ENCODE measurements around the gene EPB41L3. TPM values are rescaled to one million over a fixed set of nuclear protein-coding genes. Genes with fewer than 3 reads are reported as not detected.

EPB41L3 gene
- polyA plus RNA-seq, 1 donor (not counting 4 experiments of a cell fraction or from before 2014, with no cell fraction given): 0.39 TPM

DNA sequence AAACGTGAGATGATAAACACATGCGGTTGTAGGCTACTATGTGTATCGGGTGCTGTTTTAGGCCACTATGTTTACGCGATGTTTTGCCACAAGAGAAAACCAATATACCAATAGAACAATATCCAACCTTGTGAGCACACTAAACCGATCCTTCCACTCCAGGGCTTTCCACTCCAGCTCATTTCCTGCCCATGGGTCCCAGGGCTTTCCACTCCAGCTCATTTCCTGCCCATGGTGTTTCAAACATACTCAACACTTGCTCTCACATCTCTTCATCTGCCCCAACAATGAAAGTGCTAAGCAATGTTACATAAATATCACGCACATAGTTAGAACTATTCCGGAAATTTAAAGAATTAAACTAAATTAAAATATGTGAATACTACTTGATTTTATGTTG is 80.0 kb downstream of the EPB41L3 start:
- DNase-seq (ENCODE audit: low read depth, low spot score) (no peak), FAIRE-seq (no peak)
- Histone ChIP-seq H3K9me3 (ENCODE audit: control insufficient read depth, low read depth, low read length) (no peaks in the 10 kb centered on the region), H3K27ac (ENCODE audit: control insufficient read depth, insufficient read depth, low read length) (no peak overlapping the region), H3K27me3 (ENCODE audit: control insufficient read depth, extremely low read depth, insufficient read depth, low read length) (no peaks in the 10 kb centered on the region), H2AFZ (ENCODE audit: control insufficient read depth, low read length) (no peak overlapping the region), H3K79me2 (ENCODE audit: control insufficient read depth, insufficient read depth, low read length) (no peaks in the 10 kb centered on the region), H3K4me1 (ENCODE audit: control insufficient read depth, extremely low read depth, insufficient read depth, low read length) (peaks cover 11% of the 10 kb centered on the region), H3K9me1 (ENCODE audit: control insufficient read depth, extremely low read depth, insufficient read depth, low read length) (no peaks in the 10 kb centered on the region), H4K20me1 (ENCODE audit: control insufficient read depth, extremely low read depth, insufficient read depth, low read length) (no peaks in the 10 kb centered on the region), H3K36me3 (ENCODE audit: control insufficient read depth in 2 of 2, extremely low read depth in 1 of 2, insufficient read depth in 2 of 2, low read length in 2 of 2) (no peaks in the 10 kb centered on the region), H3K9ac (ENCODE audit: control insufficient read depth, extremely low read depth, insufficient read depth, low read length) (no peak overlapping the region), H3K4me2 (ENCODE audit: control insufficient read depth, extremely low read depth, insufficient read depth, low read depth, low read length) (no peak overlapping the region), H3K4me3 (ENCODE audit: control insufficient read depth in 2 of 3, extremely low read depth in 1 of 3, insufficient read depth in 2 of 3, low read depth in 1 of 3, low read length in 3 of 3) (no peak overlapping the region)
- dilution Hi-C loops (cut with MboI; ENCODE audit: extremely low pct_ligation_motif_present, low sequenced_read_pairs): no loop called here
- TF ChIP-seq EZH2 (IDR thresholded peaks at IDR 0.05; ENCODE audit: low read length) (no peak), CTCF (optimal IDR thresholded peaks at IDR 0.05 in 1 of 3, IDR thresholded peaks at IDR 0.05 in 1 of 3, conservative IDR thresholded peaks at IDR 0.05 in 1 of 3; ENCODE audit: extremely low read depth in 1 of 3, insufficient read depth in 2 of 3, low read length in 3 of 3) (no peak)

- no peaks in the 10 kb centered on the region for H3K27me3 ChIP-seq (ENCODE audit: control insufficient read depth, extremely low read depth, insufficient read depth, low read length)
- H3K9me3 ChIP-seq (ENCODE audit: control insufficient read depth, low read depth, low read length): no peaks in the 10 kb centered on the region
- H3K36me3 ChIP-seq (ENCODE audit: control insufficient read depth in 2 of 2, extremely low read depth in 1 of 2, insufficient read depth in 2 of 2, low read length in 2 of 2): no peaks in the 10 kb centered on the region
- H3K4me1 ChIP-seq (ENCODE audit: control insufficient read depth, extremely low read depth, insufficient read depth, low read length): peaks cover 11% of the 10 kb centered on the region
- no peaks in the 10 kb centered on the region for H3K79me2 ChIP-seq (ENCODE audit: control insufficient read depth, insufficient read depth, low read length)
- dilution Hi-C loops (cut with MboI; ENCODE audit: extremely low pct_ligation_motif_present, low sequenced_read_pairs): no loop called here
- H2AFZ ChIP-seq (ENCODE audit: control insufficient read depth, low read length): no peak overlapping the region
- H4K20me1 ChIP-seq (ENCODE audit: control insufficient read depth, extremely low read depth, insufficient read depth, low read length): no peaks in the 10 kb centered on the region
- H3K9me1 ChIP-seq (ENCODE audit: control insufficient read depth, extremely low read depth, insufficient read depth, low read length): no peaks in the 10 kb centered on the region
- DNase-seq (ENCODE audit: low read depth, low spot score) (no peak), FAIRE-seq (no peak)
- H3K27ac ChIP-seq (ENCODE audit: control insufficient read depth, insufficient read depth, low read length): no peak overlapping the region
- H3K9ac ChIP-seq (ENCODE audit: control insufficient read depth, extremely low read depth, insufficient read depth, low read length): no peak overlapping the region
- no peak overlapping the region for H3K4me3 ChIP-seq (ENCODE audit: control insufficient read depth in 2 of 3, extremely low read depth in 1 of 3, insufficient read depth in 2 of 3, low read depth in 1 of 3, low read length in 3 of 3)
- TF ChIP-seq CTCF (optimal IDR thresholded peaks at IDR 0.05 in 1 of 3, IDR thresholded peaks at IDR 0.05 in 1 of 3, conservative IDR thresholded peaks at IDR 0.05 in 1 of 3; ENCODE audit: extremely low read depth in 1 of 3, insufficient read depth in 2 of 3, low read length in 3 of 3) (no peak), EZH2 (IDR thresholded peaks at IDR 0.05; ENCODE audit: low read length) (no peak)
- H3K4me2 ChIP-seq (ENCODE audit: control insufficient read depth, extremely low read depth, insufficient read depth, low read depth, low read length): no peak overlapping the region
Measured at GRCh38 chr18:5463390-5463789, 80.4 kb downstream of the EPB41L3 start.

Measured in keratinocyte (primary cell).